Measurements from ENCODE around the gene SCAP. TPM values are rescaled to one million over a fixed set of nuclear protein-coding genes. Genes with fewer than 3 reads are reported as not detected.
"Not testable (repeated sequence)": the region's sequence is repeated elsewhere in the genome, so short reads cannot be mapped to it uniquely, and the experiment has no call there.

The SCAP gene
- polyA plus RNA-seq, 10 donors: 36.8 to 59.3 (median 44.6) TPM

DNA sequence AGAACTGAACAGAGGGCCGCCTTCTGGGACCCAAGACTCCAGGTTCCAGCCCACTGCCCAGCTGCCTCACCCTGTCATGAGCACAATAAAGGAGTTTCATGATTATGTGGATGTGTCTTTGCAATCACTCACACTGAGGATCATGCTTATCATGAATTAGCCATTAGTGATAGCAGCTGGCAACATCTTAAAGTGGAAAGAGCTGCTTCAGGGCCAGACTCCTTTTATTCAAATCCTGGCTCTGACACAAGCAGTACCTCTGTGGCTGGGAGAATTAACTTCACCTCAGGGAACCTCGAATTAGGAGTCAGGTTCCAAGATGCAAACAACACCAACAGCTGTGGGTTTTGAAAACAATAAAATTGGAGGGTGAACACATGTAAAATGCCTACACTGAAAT lies 6.6 kb upstream of the SCAP start:
- no peak for DNase-seq

- not testable (repeated sequence) for DNase-seq
These were observed 6.0 kb upstream of the SCAP start for GRCh38 chr3:47481763-47482162.

- DNase-seq: not testable (repeated sequence)
These were observed 4.5 kb upstream of the SCAP start for GRCh38 chr3:47480267-47480666.

- no peak for DNase-seq
These were observed 4.1 kb upstream of the SCAP start for GRCh38 chr3:47479826-47480160.

GRCh38 chr3:47478022-47478421 lies 2.3 kb upstream of the SCAP start:
- DNase-seq: no peak

GRCh38 chr3:47476644-47477199 lies 981 bp upstream of the SCAP start:
- no peak for DNase-seq

- DNase-seq: no peak
These were observed 537 bp upstream of the SCAP start for GRCh38 chr3:47476330-47476626.

DNA sequence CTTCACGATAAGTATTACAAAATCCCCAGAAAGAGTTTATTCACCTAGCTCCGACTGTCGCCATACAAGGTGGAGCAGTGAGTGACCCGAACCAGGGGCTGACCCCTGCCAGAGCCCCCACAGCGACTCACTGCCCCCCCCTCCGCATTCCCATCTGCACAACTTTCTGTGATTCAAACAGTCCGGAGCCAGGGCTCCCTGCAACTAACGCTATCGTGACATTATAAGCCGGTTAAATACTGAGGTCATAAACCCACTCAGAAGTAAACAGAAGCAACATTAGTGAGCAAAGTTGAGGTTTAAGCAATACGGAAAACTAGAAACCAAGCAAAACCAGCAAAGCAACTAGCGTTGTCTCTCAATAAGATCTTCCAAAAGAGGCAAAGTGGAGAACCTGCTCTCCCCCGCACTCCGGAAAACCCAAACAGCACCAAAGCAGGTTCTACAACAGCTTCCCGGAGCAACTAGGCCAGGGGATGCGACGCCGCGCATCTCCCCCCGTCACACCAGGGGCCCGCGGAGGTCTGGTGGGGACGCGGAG lies 642 bp downstream of the SCAP start:
- peak in 2 of 3 donors; percentile 6 to 11 for DNase-seq

GRCh38 chr3:47473391-47473790 lies 2.4 kb downstream of the SCAP start:
- no peak for DNase-seq

DNA sequence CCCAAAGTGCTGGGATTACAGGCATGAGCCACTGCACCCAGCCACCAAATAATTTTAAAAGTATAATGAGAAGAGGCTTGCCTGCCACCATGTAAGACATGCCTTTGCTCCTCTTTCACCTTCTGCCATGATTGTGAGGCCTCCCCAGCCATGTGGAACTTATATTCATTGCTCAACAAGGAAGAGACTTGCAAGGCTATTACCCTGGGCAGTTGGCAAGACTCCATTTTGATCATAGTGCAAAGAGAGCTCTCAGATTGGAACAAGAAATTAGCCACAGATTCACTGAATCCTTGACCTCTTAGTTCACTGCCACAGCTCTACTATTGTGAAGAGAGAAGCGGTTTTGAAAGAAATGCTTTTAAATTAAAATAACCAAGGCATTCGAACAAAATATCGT lies 6.1 kb downstream of the SCAP start:
- DNase-seq: no peak

- not testable (repeated sequence) for DNase-seq
These were observed 7.4 kb downstream of the SCAP start for GRCh38 chr3:47468315-47468714.

- DNase-seq: no peak
These were observed 11.2 kb downstream of the SCAP start for GRCh38 chr3:47464588-47464987.

DNA sequence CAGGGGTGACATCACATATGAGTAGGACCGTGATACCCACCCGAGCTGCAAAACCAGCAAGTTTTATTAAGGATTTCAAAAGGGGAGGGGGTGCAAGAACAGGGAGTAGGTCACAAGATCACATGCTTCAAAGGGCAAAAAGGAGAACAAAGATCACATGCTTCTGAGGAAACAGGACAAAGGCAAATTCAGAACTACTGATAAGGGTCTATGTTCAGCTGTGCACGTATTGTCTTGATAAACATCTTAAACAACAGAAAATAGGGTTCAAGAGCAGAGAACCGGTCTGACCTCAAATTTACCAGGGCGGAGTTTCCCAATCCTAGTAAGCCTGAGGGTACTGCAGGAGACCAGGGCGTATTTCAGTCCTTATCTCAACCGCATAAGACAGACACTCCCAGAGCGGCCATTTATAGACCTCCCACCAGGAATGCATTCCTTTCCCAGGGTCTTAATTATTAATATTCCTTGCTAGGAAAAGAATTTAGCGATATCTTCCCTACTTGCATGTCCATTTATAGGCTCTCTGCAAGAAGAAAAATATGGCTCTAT lies 16.1 kb downstream of the SCAP start:
- not testable (repeated sequence) for DNase-seq

GRCh38 chr3:47456984-47457383 lies 18.8 kb downstream of the SCAP start:
- no peak for DNase-seq

GRCh38 chr3:47455806-47456452 lies 19.8 kb downstream of the SCAP start:
- DNase-seq: no peak

- DNase-seq: no peak
These were observed 23.1 kb downstream of the SCAP start for GRCh38 chr3:47452453-47453215.

DNA sequence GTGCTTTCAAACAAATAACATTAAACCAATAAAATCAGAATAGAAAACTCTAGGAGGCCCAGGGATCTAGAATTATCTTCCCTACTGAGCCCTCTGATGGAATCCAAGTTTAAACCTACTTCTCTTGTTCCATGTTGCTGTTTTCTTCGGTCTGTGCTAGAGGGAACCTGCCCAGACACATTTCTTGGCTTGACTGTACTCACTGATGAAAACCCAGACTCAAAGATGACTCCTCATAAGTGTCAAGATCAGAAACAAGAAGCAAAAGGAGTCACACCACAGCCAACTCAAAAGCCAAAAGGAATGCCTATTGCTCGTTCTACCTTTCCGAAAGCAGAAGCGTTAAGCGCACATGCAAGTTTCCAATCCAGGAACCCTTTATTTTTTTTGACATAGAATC lies 31.6 kb downstream of the SCAP start:
- no peak for DNase-seq

DNA sequence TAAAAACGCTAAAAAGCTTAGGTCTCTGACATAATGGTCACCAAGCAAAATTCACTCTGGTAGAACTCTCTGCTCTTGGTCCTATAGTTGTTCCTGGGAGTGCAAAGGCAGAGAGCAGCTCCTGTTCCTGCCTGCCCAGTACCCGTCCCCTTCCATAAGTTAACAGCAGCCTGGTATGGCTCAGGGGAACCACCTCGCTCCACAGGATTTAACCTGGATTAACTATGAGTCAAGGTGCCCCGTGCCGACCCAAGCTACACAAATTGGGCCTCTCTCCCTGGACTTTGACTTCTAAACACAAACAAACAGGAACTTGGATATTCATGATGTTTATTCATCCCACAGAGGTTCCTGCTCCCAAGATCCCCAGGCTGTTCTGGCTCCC lies 32.1 kb downstream of the SCAP start:
- DNase-seq: no peak

GRCh38 chr3:47441796-47442551 lies 33.8 kb downstream of the SCAP start:
- DNase-seq: no peak

- DNase-seq: no peak
These were observed 35.6 kb downstream of the SCAP start for GRCh38 chr3:47440131-47440530.

DNA sequence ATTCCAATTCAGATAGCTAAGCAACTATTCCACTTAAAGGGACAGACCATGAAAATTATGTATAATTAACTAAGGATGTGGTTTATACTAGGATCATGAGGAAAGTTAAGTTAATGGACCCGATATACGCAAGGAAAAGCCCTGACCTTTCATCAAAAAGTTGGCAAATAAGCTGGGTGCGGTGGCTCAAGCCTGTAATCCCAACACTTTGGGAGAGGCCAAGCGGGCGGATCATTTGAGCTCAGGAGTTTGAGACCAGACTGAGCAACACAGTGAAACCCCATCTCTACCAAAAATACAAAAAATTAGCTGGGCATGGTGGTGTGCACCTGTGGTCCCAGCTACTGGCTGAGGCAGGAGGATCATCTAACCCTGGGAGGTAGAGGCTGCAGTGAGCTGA lies 39.6 kb downstream of the SCAP start:
- DNase-seq: no peak

- no peak for DNase-seq
These were observed 40.9 kb downstream of the SCAP start for GRCh38 chr3:47434849-47435248.

Data from muscle of back (tissue), 11 donors.